NCI-H1048 (cell line): Measurements from ENCODE around the gene UGGT2.
"Not testable (repeated sequence)": the region's sequence is repeated elsewhere in the genome, so short reads cannot be mapped to it uniquely, and the experiment has no call there.

ENCODE experiments used
- DNase-seq: peaks from one replicate; lab custom pipeline; 2025; lab: John Stamatoyannopoulos, UW

The UGGT2 gene

GRCh38 chr13:95882121-95882520, 171.1 kb downstream of the UGGT2 start:
- no peak for DNase-seq

- no peak for DNase-seq
Measured at GRCh38 chr13:95880331-95880730, 172.9 kb downstream of the UGGT2 start.

- DNase-seq, result no peak
Measured at GRCh38 chr13:95874286-95874685, 178.9 kb downstream of the UGGT2 start.

- DNase-seq, result no peak
Measured at GRCh38 chr13:95870421-95870820, 182.8 kb downstream of the UGGT2 start.

GRCh38 chr13:95865080-95865615, 188.1 kb downstream of the UGGT2 start:
- DNase-seq, result no peak

- DNase-seq, result no peak
Measured at GRCh38 chr13:95862408-95862807, 190.8 kb downstream of the UGGT2 start.

- DNase-seq, result no peak
Measured at GRCh38 chr13:95861296-95861695, 191.9 kb downstream of the UGGT2 start.

GRCh38 chr13:95858286-95859075, 194.7 kb downstream of the UGGT2 start:
- DNase-seq, result no peak

- DNase-seq, result not testable (repeated sequence)
Measured at GRCh38 chr13:95845656-95846055, 207.5 kb downstream of the UGGT2 start.

GRCh38 chr13:95842898-95843297, 210.3 kb downstream of the UGGT2 start:
- DNase-seq, result no peak

- DNase-seq, result no peak
Measured at GRCh38 chr13:95841894-95842293, 211.3 kb downstream of the UGGT2 start.

GRCh38 chr13:95834134-95834765, 219.0 kb downstream of the UGGT2 start:
- DNase-seq, result no peak

- DNase-seq, result no peak
Measured at GRCh38 chr13:95833719-95834118, 219.5 kb downstream of the UGGT2 start.

GRCh38 chr13:95833126-95833525, 220.1 kb downstream of the UGGT2 start:
- no peak for DNase-seq

- DNase-seq, result no peak
Measured at GRCh38 chr13:95822303-95822702, 230.9 kb downstream of the UGGT2 start.

- DNase-seq, result no peak
Measured at GRCh38 chr13:95814495-95814894, 238.7 kb downstream of the UGGT2 start.

GRCh38 chr13:95813139-95813538, 240.1 kb downstream of the UGGT2 start:
- DNase-seq, result no peak

- DNase-seq, result no peak
Measured at GRCh38 chr13:95809429-95809828, 243.8 kb downstream of the UGGT2 start.

- DNase-seq, result no peak
Measured at GRCh38 chr13:95805921-95806320, 247.3 kb downstream of the UGGT2 start.

- DNase-seq, result no peak
Measured at GRCh38 chr13:95801825-95802224, 251.4 kb downstream of the UGGT2 start.

- DNase-seq, result no peak
Measured at GRCh38 chr13:95800436-95800835, 252.8 kb downstream of the UGGT2 start.

- no peak for DNase-seq
Measured at GRCh38 chr13:95797016-95797415, 256.2 kb downstream of the UGGT2 start.

- no peak for DNase-seq
Measured at GRCh38 chr13:95793781-95794180, 259.4 kb downstream of the UGGT2 start.
